ENCODE results near the gene IVNS1ABP.
A peak's percentile ranks its signal among the peaks of the same experiment; 100 is the strongest.
"Not testable (repeated sequence)": the region's sequence is repeated elsewhere in the genome, so short reads cannot be mapped to it uniquely, and the experiment has no call there.

Gene IVNS1ABP

GRCh38 chr1:185338719-185339622, 21.9 kb upstream of the IVNS1ABP start:
- no peak overlapping the region for H3K4me3 ChIP-seq (ENCODE audit: low read depth, low read length)
- no peak for DNase-seq (ENCODE audit: low read depth)

GRCh38 chr1:185337246-185337645, 20.2 kb upstream of the IVNS1ABP start:
- H3K4me3 ChIP-seq (ENCODE audit: low read depth, low read length): no peak overlapping the region
- no peak for DNase-seq (ENCODE audit: low read depth)

DNA sequence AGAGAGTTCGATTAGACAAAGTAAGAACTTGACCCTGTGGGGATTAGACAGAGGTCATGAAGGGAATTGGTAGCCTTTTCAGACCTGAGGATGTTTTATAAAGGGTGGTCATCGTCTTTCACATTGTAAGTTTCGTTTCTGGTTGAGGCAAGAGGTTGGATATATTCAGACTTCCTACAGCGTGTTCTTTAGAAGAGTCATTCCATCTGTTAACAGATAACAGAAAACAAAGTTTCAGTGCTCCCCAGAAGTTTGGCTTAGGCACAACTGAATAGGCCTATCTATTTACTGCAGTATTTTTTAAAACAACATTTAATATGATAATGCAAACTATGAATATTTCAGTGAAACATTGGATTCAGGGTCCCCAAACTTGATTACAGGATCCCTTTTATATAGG, 17.1 kb upstream of the IVNS1ABP start:
- H3K4me3 ChIP-seq (ENCODE audit: low read depth, low read length): no peak overlapping the region
- no peak for DNase-seq (ENCODE audit: low read depth)

GRCh38 chr1:185328255-185328654, 11.2 kb upstream of the IVNS1ABP start:
- H3K4me3 ChIP-seq (ENCODE audit: low read depth, low read length): no peak overlapping the region
- DNase-seq (ENCODE audit: low read depth): no peak

GRCh38 chr1:185325413-185325812, 8.4 kb upstream of the IVNS1ABP start:
- no peak overlapping the region for H3K4me3 ChIP-seq (ENCODE audit: low read depth, low read length)
- no peak for DNase-seq (ENCODE audit: low read depth)

DNA sequence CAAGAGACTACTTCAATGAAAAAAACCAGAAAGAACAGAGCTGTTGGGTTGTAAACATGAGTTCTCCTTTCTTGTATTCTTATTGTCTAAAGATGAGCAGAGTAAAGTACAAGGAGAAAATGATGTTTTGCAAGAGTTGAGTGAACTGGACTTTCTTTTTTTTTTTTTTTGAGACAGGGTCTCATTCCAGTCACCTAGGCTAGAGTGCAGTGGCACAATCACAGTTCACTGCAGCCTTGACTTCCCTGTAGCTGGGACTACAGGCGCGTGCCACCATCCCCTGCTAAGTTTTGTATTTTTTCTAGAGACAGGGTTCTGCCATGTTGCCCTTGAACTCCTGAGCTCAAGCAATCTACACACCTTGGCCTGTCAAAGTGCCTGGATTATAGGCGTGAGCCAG, 7.1 kb upstream of the IVNS1ABP start:
- no peak overlapping the region for H3K4me3 ChIP-seq (ENCODE audit: low read depth, low read length)
- DNase-seq (ENCODE audit: low read depth): no peak

GRCh38 chr1:185322636-185323035, 5.6 kb upstream of the IVNS1ABP start:
- no peak overlapping the region for H3K4me3 ChIP-seq (ENCODE audit: low read depth, low read length)
- DNase-seq (ENCODE audit: low read depth): no peak

DNA sequence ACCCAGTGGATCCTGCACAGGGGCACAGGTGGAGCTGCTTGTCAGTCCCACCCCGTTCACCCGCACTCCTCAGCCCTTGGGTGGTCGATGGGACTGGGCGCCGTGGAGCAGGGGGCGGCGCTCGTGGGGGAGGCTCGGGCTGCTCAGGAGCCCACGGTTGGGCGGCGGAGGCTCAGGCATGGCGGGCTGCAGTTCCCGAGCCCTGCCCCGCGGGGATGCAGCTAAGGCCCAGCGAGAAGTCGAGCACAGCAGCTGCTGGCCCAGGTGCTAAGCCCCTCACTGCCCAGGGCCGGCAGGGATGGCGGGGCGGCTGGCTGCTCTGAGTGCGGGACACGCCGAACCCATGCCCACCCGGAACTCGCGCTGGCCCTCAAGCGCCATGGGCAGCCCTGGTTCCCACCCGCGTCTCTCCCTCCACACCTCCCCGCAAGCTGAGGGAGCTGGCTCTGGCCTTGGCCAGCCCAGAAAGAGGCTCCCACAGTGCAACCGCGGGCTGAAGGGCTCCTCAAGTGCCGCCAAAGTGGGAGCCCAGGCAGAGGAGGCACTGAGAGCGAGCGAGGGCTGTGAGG, 4.7 kb upstream of the IVNS1ABP start:
- H3K4me3 ChIP-seq (ENCODE audit: low read depth, low read length); DNase-seq (ENCODE audit: low read depth): not testable (repeated sequence)

DNA sequence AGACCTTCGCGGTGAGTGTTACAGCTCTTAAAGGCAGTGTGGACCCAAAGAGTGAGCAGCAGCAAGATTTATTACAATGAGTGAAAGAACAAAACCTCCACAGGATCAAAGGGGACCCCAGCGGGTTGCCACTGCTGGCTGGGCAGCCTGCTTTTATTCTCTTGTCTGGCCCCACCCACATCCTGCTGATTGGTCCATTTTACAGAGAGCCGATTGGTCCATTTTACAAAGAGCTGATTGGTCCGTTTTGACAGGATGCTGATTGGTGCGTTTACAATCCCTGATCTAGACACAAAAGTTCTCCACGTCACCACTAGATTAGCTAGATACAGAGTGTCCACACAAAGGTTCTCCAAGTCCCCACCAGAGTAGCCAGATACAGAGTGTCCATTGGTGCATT, 4.1 kb upstream of the IVNS1ABP start:
- DNase-seq (ENCODE audit: low read depth); H3K4me3 ChIP-seq (ENCODE audit: low read depth, low read length): not testable (repeated sequence)

DNA sequence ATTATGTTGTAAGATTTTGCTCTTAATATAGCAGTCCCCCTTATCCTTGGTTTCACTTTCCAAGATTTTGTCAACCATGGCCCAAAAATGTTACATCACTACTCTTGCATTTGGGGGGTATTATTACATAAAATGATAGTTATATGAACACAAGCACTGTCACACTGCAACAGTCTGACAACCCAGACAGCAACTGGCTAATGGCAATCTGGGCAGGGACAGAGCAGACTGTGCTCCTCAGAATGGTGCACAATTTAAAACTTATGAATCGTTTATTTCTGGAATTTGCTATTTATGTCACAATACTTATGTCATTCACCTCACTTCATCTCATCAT, 2.1 kb upstream of the IVNS1ABP start:
- no peak for DNase-seq (ENCODE audit: low read depth)
- H3K4me3 ChIP-seq (ENCODE audit: low read depth, low read length): no peak overlapping the region

DNA sequence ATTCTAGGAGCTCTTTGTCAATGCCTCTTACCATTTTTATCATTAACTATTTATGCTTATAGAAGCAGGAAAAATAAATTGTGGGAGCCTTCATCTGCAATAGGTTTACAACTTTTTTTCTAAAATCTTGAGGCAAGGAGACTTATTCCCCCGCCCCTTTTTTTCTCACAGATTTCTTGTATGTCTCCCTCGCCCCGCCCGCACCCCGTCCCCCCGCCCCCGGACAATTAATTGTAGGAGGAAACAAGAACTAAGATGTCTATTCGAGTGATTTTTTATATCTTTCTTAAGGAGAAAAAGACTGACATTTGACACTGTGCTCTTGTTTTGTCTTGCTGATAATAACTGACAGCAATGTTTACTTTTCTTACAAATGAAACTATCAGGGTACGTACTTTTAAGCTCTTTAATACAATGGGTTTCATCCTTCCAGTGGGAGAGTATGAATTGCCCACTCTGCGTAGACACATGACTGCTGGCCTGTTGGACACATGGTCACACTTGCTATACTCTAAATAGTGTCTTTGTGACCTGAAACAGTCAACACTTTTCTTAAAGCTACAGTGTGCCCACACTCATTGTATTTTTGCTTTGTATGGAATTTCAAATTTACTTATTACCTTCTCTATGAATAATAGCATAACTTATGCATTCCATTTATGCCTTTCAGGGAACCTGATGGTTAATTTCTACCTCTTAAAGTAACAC, 1.5 kb upstream of the IVNS1ABP start:
- H3K4me3 ChIP-seq (ENCODE audit: low read depth, low read length): no peak overlapping the region
- no peak for DNase-seq (ENCODE audit: low read depth)

DNA sequence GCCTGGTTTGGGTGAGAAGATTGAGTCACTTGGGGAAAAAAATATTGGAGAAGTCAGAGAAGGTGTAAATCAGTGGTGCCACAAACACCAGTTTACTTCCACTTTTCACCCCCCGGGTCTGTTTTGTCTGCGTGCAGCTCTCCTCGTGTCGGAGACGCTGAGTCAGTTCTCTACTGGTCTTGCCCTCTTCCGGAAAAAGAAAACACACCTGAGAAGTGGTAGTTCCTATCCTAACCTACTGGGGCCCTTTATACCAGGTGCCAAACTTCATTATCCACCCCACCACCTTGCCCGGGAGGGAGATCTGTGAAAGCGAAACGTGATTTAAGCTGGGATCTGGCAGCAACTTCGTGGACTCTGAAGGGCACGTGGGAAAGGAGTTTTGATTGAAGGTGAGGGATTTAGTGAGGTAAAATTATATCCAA, 855 bp upstream of the IVNS1ABP start:
- H3K4me3 ChIP-seq (ENCODE audit: low read depth, low read length): peak overlapping the region; percentile 97
- no peak for DNase-seq (ENCODE audit: low read depth)

- peak; percentile 82 for DNase-seq (ENCODE audit: low read depth)
- peak overlapping the region; percentile 97 for H3K4me3 ChIP-seq (ENCODE audit: low read depth, low read length)
These were observed 645 bp downstream of the IVNS1ABP start for GRCh38 chr1:185316163-185317033.

DNA sequence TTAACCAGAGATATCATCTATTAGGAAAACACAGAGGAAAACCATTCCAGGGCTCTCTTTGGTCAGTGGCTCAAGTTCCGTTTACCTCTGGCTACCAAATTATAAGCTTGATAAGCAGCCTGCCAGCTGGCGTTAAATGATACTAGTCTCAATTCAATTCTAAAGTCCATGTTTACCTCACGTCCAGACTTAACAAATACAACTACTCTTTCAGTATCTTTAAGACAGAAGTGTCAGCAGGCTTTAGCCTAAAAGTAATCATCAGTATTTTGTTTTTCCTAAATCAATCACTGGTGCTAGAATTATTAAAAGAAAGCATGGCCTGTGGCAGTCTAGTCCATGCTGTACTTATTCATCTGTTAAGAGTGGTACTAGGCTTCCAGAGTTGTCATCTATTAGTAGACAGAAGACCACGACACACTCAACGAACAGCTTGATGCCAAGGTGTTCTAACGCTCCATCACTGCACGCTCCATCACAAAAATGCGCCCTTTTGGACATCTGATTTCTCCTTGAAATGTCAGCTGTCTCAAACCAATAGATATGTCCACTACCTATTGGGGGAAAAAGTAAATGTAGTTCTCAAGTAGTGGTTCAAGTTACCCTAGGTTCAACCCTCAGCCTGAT, 1.5 kb downstream of the IVNS1ABP start:
- DNase-seq (ENCODE audit: low read depth): no peak
- peak overlapping the region; percentile 97 for H3K4me3 ChIP-seq (ENCODE audit: low read depth, low read length)

GRCh38 chr1:185314411-185314810, 2.6 kb downstream of the IVNS1ABP start:
- no peak for DNase-seq (ENCODE audit: low read depth)

GRCh38 chr1:185312361-185313138, 4.5 kb downstream of the IVNS1ABP start:
- no peak for DNase-seq (ENCODE audit: low read depth)
- H3K4me3 ChIP-seq (ENCODE audit: low read depth, low read length): no peak overlapping the region

More at GRCh38 chr1:185314411-185314810, 2.6 kb downstream of the IVNS1ABP start:
- H3K4me3 ChIP-seq (ENCODE audit: low read depth, low read length): peak overlapping the region; percentile 97

DNA sequence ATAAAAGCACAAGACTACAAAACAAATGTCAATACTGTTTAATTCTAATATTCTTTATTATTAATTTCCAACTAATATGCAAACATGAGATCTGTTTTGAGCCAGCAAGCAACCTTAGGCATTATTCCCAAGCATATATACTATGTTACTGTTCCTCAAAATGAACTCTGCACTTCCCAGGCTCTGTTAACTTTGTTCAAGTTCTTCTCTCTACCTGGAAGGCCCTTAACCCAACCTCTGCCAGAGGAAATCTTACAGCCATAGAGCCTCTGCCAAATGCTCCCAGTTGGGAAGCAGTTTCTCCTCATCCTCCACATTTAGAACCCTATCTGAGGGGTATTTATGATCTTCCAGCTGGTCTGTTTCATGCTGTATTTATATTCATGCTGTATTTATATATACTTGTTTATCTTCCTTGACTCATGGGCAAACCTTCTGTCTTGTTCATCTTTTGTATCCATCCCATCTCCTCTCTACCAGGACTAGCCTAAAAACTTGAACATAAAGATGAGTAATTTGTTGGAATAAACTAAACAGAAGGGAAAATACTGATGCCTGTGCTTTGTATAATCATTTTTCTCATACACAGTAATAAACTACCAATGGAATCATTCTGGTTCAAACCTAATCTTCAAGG, 5.3 kb downstream of the IVNS1ABP start:
- no peak for DNase-seq (ENCODE audit: low read depth)
- no peak overlapping the region for H3K4me3 ChIP-seq (ENCODE audit: low read depth, low read length)

GRCh38 chr1:185309566-185309965, 7.5 kb downstream of the IVNS1ABP start:
- no peak overlapping the region for H3K4me3 ChIP-seq (ENCODE audit: low read depth, low read length)
- no peak for DNase-seq (ENCODE audit: low read depth)
